Left lung (tissue), 10 donors: ENCODE results near the gene RANBP17. TPM values are rescaled to one million over a fixed set of nuclear protein-coding genes. Genes with fewer than 3 reads are reported as not detected.
"Not testable (repeated sequence)": the region's sequence is repeated elsewhere in the genome, so short reads cannot be mapped to it uniquely, and the experiment has no call there.

Experiments used
- ATAC-seq: fragments of 200-7000 bp; cut with Tn5 transposase; one replicate; pipeline ENCODE4 v1.9.1; 2020; ENCODE audit warnings: moderate library complexity
- DNase-seq, 4 donors: peaks; one replicate each; pipeline ENCODE4 v3.0.0-alpha.2; 2013 to 2020
- H3K27ac ChIP-seq, 2 donors: fragments of 200-600 bp; sonication (generic) in 1 of 2; one replicate each; pipeline versions ENCODE4 v1.5.0 to v1.8.0; 2020 to 2021
- H3K27me3 ChIP-seq, 2 donors: fragments of 200-600 bp; sonication (generic) in 1 of 2; one replicate each; pipeline versions ENCODE4 v1.5.0 to v1.8.0; 2020 to 2021
- H3K36me3 ChIP-seq, 2 donors: fragments of 200-600 bp; sonication (generic) in 1 of 2; one replicate each; pipeline versions ENCODE4 v1.5.0 to v1.8.0; 2020 to 2021
- H3K4me1 ChIP-seq, 2 donors: fragments of 200-600 bp; one replicate each; pipeline ENCODE4 v1.8.0; 2021
- H3K4me3 ChIP-seq, 2 donors: fragments of 200-600 bp; sonication (generic) in 1 of 2; one replicate each; pipeline versions ENCODE4 v1.5.0 to v1.8.0; 2020 to 2021; ENCODE audit warnings: mild to moderate bottlenecking in 1 of 2
- H3K9me3 ChIP-seq, 2 donors: fragments of 200-600 bp; sonication (generic) in 1 of 2; one replicate each; pipeline versions ENCODE4 v1.5.0 to v1.8.0; 2020 to 2021
- CTCF ChIP-seq, 2 donors: fragments of 200-600 bp; sonication (generic) in 1 of 2; IDR thresholded peaks; one replicate each; pipeline versions ENCODE4 v1.5.0 to v1.8.0; 2021; ENCODE audit warnings: antibody characterized with exemption in 2 of 2
- intact Hi-C, 2 donors: fragments of 100-400 bp; cut with DNase I; formaldehyde crosslinking; loops; one replicate each; pipeline versions ENCODE4 v1.11.2 to v1.14.2; 2022
- polyA plus RNA-seq, 6 donors: library from polyadenylated mRNA; unstranded; fragments of 120-200 nt; gene quantifications; one replicate each; pipeline ENCODE4 v1.2.1, GENCODE V29; 2013; ENCODE audit not compliant: insufficient read length in 6 of 6
- total RNA-seq, 2 donors: library from RNA; stranded (reverse); fragmentation: NEBNext Ultra II Directional; extraction: Animal tissue kit (Norgen Biotek cat#: 25700); gene quantifications; one replicate each; pipeline ENCODE4 v1.2.1, GENCODE V29; 2021
- donor health status: DM: no; HTN: yes; CAD: no.
- donor health status: DM: no; HTN: no; CAD: no.

The RANBP17 gene
- total and polyA plus RNA-seq, 8 donors = 17.0 to 44.5 (median 33.7) TPM

- Histone ChIP-seq H3K9me3 (peaks cover 0 to 21% of the 10 kb centered on the region in 2 donors), H3K4me1 (peaks cover 4 to 11% of the 10 kb centered on the region in 2 donors), H3K36me3 (no peaks in the 10 kb centered on the region), H3K27me3 (peaks cover 0 to 19% of the 10 kb centered on the region in 2 donors), H3K27ac (peak overlapping the region; percentile 55 to 66), H3K4me3 (peak overlapping the region; percentile 66 to 76)
- TF ChIP-seq CTCF (IDR thresholded peaks at IDR 0.05) = no peak
- DNase-seq (no peak), ATAC-seq (no peak)
- intact Hi-C loops = no loop called here
Measured at GRCh38 chr5:170861667-170861916, 226 bp upstream of the RANBP17 start.

GRCh38 chr5:170863646-170864045 is 1.8 kb downstream of the RANBP17 start:
- H3K36me3 ChIP-seq = no peaks in the 10 kb centered on the region
- ATAC-seq (peak; percentile 63), DNase-seq (no peak)
- intact Hi-C loops = no loop called here
- peaks cover 0 to 21% of the 10 kb centered on the region in 2 donors for H3K9me3 ChIP-seq
- H3K27me3 ChIP-seq = peaks cover 0 to 19% of the 10 kb centered on the region in 2 donors
- peaks cover 4 to 11% of the 10 kb centered on the region in 2 donors for H3K4me1 ChIP-seq
- no peak overlapping the region for H3K27ac ChIP-seq
- H3K4me3 ChIP-seq = no peak overlapping the region
- TF ChIP-seq CTCF (IDR thresholded peaks at IDR 0.05) = no peak

GRCh38 chr5:170865622-170866021 is 3.8 kb downstream of the RANBP17 start:
- Histone ChIP-seq H3K27me3 (peaks cover 0 to 19% of the 10 kb centered on the region in 2 donors), H3K4me3 (no peak overlapping the region), H3K27ac (no peak overlapping the region), H3K4me1 (peaks cover 4 to 11% of the 10 kb centered on the region in 2 donors), H3K36me3 (no peaks in the 10 kb centered on the region), H3K9me3 (peaks cover 0 to 13% of the 10 kb centered on the region in 2 donors)
- DNase-seq = no peak
- no peak for ATAC-seq
- no peak for TF ChIP-seq CTCF (IDR thresholded peaks at IDR 0.05)
- intact Hi-C loops = no loop called here

GRCh38 chr5:170867825-170868224 is 6.0 kb downstream of the RANBP17 start:
- intact Hi-C loops = no loop called here
- Histone ChIP-seq H3K9me3 (peaks cover 5 to 16% of the 10 kb centered on the region in 2 donors), H3K27ac (no peak overlapping the region), H3K36me3 (no peaks in the 10 kb centered on the region), H3K4me1 (peaks cover 3 to 4% of the 10 kb centered on the region in 2 donors), H3K27me3 (peaks cover 0 to 4% of the 10 kb centered on the region in 2 donors), H3K4me3 (no peak overlapping the region)
- DNase-seq = no peak
- no peak for TF ChIP-seq CTCF (IDR thresholded peaks at IDR 0.05)
- ATAC-seq = no peak

GRCh38 chr5:170870390-170870789 is 8.6 kb downstream of the RANBP17 start:
- H3K4me3 ChIP-seq, H3K27ac ChIP-seq, H3K36me3 ChIP-seq, ATAC-seq, intact Hi-C loops, H3K27me3 ChIP-seq, DNase-seq, H3K4me1 ChIP-seq: not testable (repeated sequence)
- H3K9me3 ChIP-seq = peaks cover 5 to 27% of the 10 kb centered on the region in 2 donors

GRCh38 chr5:170874017-170874416 is 12.2 kb downstream of the RANBP17 start:
- no peaks in the 10 kb centered on the region for H3K4me1 ChIP-seq
- intact Hi-C loops = no loop called here
- H3K9me3 ChIP-seq = peaks cover 5 to 27% of the 10 kb centered on the region in 2 donors
- TF ChIP-seq CTCF (IDR thresholded peaks at IDR 0.05) = no peak
- H3K27me3 ChIP-seq = no peaks in the 10 kb centered on the region
- ATAC-seq (no peak), DNase-seq (no peak)
- H3K36me3 ChIP-seq = no peaks in the 10 kb centered on the region
- no peak overlapping the region for H3K4me3 ChIP-seq
- no peak overlapping the region for H3K27ac ChIP-seq
